H1 (cell line): ENCODE results near the gene TSPAN8. TPM values are rescaled to one million over a fixed set of nuclear protein-coding genes. Genes with fewer than 3 reads are reported as not detected.

Experiments
- CTCF ChIA-PET: fragments of 300-600 bp; sonication (Branson Sonifier 250); formaldehyde crosslinking; loops from one replicate; lab custom pipeline; 2021; ENCODE audit not compliant: partially characterized antibody; lab: Charles Lee
- POLR2A ChIA-PET: fragments of 300-600 bp; sonication (Branson Sonifier 250); formaldehyde crosslinking; loops from one replicate; lab custom pipeline; 2021; ENCODE audit warnings: inconsistent platforms; ENCODE audit not compliant: partially characterized antibody; lab: Charles Lee
- DNase-seq, 2 experiments: peaks; one replicate each; pipeline versions ENCODE4 v3.0.0 to v3.0.0-alpha.2; 2010 to 2022; ENCODE audit warnings: low spot score in 2 of 2, low read depth in 1 of 2, mixed read lengths in 1 of 2
- FAIRE-seq: peaks from 2 replicates; lab custom pipeline; 2011; peaks lifted over from hg19 to GRCh38; lab: Jason Lieb, UNC
- H2AFZ ChIP-seq: 2 replicates; pipeline ENCODE4 v1.8.1; 2012; ENCODE audit warnings: low read length, inconsistent platforms
- H2AK5ac ChIP-seq: 2 replicates; pipeline ENCODE4 v1.6.1; 2013; ENCODE audit warnings: low read depth, low read length
- H2BK120ac ChIP-seq: replicated peaks from 2 replicates; pipeline ENCODE3; 2013; ENCODE audit warnings: low read depth, low read length, inconsistent platforms
- H2BK12ac ChIP-seq: 2 replicates; pipeline ENCODE4 v1.6.1; 2013; ENCODE audit warnings: low read depth, low read length
- H2BK15ac ChIP-seq: 2 replicates; pipeline ENCODE4 v1.6.1; 2013; ENCODE audit warnings: low read length
- H2BK20ac ChIP-seq: 2 replicates; pipeline ENCODE4 v1.6.1; 2013; ENCODE audit warnings: low read length
- H2BK5ac ChIP-seq: 2 replicates; pipeline ENCODE4 v1.6.1; 2013; ENCODE audit warnings: low read depth, low read length
- H3K14ac ChIP-seq: 2 replicates; pipeline ENCODE4 v1.6.1; 2013; ENCODE audit warnings: inconsistent platforms; ENCODE audit not compliant: insufficient read length
- H3K18ac ChIP-seq: 2 replicates; pipeline ENCODE4 v1.6.1; 2013; ENCODE audit warnings: low read length; ENCODE audit errors: extremely low read depth
- H3K23ac ChIP-seq: 2 replicates; pipeline ENCODE4 v1.6.1; 2013; ENCODE audit warnings: inconsistent platforms; ENCODE audit not compliant: insufficient read length
- H3K23me2 ChIP-seq: 2 replicates; pipeline ENCODE4 v1.6.1; 2013; ENCODE audit warnings: low read depth, low read length
- H3K27ac ChIP-seq: 2 replicates; pipeline ENCODE4 v1.6.1; 2011; ENCODE audit warnings: low read depth, low read length, inconsistent platforms
- H3K27me3 ChIP-seq, 4 experiments: replicated peaks in 1 of 4; 1 replicate in 1 of 4; 2 replicates in 3 of 4; pipeline versions ENCODE4 v1.6.1 to v1.8.1; 2011 to 2013; ENCODE audit warnings: low read length in 3 of 4, mild to moderate bottlenecking in 3 of 4, inconsistent platforms in 2 of 4, mixed read lengths in 2 of 4, moderate library complexity in 1 of 4; ENCODE audit not compliant: control insufficient read depth in 3 of 4, insufficient read depth in 3 of 4; ENCODE audit errors: extremely low read depth in 1 of 4
- H3K36me3 ChIP-seq, 4 experiments: 2 replicates each; pipeline versions ENCODE4 v1.6.1 to v1.8.1; 2011 to 2013; ENCODE audit warnings: mild to moderate bottlenecking in 4 of 4, low read length in 3 of 4, moderate library complexity in 2 of 4, control low read depth in 1 of 4, inconsistent platforms in 1 of 4; ENCODE audit not compliant: insufficient read depth in 4 of 4, control insufficient read depth in 2 of 4
- H3K4ac ChIP-seq: replicated peaks from 2 replicates; pipeline ENCODE3; 2013; ENCODE audit warnings: low read length, low read depth, mixed read lengths, inconsistent platforms; ENCODE audit not compliant: insufficient read length
- H3K4me1 ChIP-seq, 4 experiments: replicated peaks in 1 of 4; 1 replicate in 1 of 4; 2 replicates in 3 of 4; pipeline versions ENCODE4 v1.6.1 to v1.8.1; 2011 to 2013; ENCODE audit warnings: low read length in 3 of 4, inconsistent platforms in 2 of 4, mixed read lengths in 1 of 4; ENCODE audit not compliant: insufficient read depth in 4 of 4, control insufficient read depth in 3 of 4
- H3K4me2 ChIP-seq, 2 experiments: 2 replicates each; pipeline versions ENCODE4 v1.6.1 to v1.8.1; 2011 to 2013; ENCODE audit warnings: low read depth in 2 of 2, low read length in 2 of 2, control low read depth in 1 of 2, inconsistent platforms in 1 of 2, mild to moderate bottlenecking in 1 of 2; ENCODE audit not compliant: insufficient read depth in 1 of 2
- H3K4me3 ChIP-seq, 4 experiments: fragments of 200-600, 300-600 bp in 1 of 4; sonication (generic), shearing (Covaris generic), sonication (Bioruptor Twin) in 1 of 4; 2 replicates each; pipeline versions ENCODE4 v1.5.1 to v1.8.1; 2011 to 2016; ENCODE audit warnings: low read length in 4 of 4, low read depth in 3 of 4, control low read depth in 2 of 4, inconsistent platforms in 2 of 4, mild to moderate bottlenecking in 2 of 4, mixed read lengths in 1 of 4, moderate library complexity in 1 of 4; ENCODE audit not compliant: insufficient read depth in 2 of 4; ENCODE audit errors: extremely low read depth in 1 of 4
- H3K56ac ChIP-seq: replicated peaks from 2 replicates; pipeline ENCODE3; 2013; ENCODE audit warnings: low read depth, mild to moderate bottlenecking, mixed read lengths, low read length, inconsistent platforms; ENCODE audit not compliant: insufficient read length
- H3K79me1 ChIP-seq: 2 replicates; pipeline ENCODE4 v1.6.1; 2013; ENCODE audit warnings: low read depth, low read length, control low read depth
- H3K79me2 ChIP-seq, 2 experiments: 2 replicates each; pipeline versions ENCODE4 v1.6.1 to v1.8.1; 2012 to 2013; ENCODE audit warnings: low read length in 2 of 2, mild to moderate bottlenecking in 2 of 2, inconsistent platforms in 1 of 2; ENCODE audit not compliant: insufficient read depth in 2 of 2, control insufficient read depth in 1 of 2
- H3K9ac ChIP-seq, 4 experiments: replicated peaks in 1 of 4; 1 replicate in 1 of 4; 2 replicates in 3 of 4; pipeline versions ENCODE4 v1.6.1 to v1.8.1; 2011 to 2013; ENCODE audit warnings: low read depth in 3 of 4, low read length in 3 of 4, control low read depth in 2 of 4, mild to moderate bottlenecking in 2 of 4, moderate library complexity in 2 of 4, inconsistent platforms in 1 of 4; ENCODE audit errors: extremely low read depth in 1 of 4
- H3K9me3 ChIP-seq, 2 experiments: 2 replicates each; pipeline versions ENCODE4 v1.6.1 to v1.8.1; 2012 to 2013; ENCODE audit warnings: mild to moderate bottlenecking in 2 of 2, moderate library complexity in 2 of 2, control low read depth in 1 of 2, inconsistent platforms in 1 of 2, low read depth in 1 of 2, low read length in 1 of 2, mixed read lengths in 1 of 2; ENCODE audit not compliant: insufficient read depth in 2 of 2
- H4K20me1 ChIP-seq, 2 experiments: replicated peaks in 1 of 2; 2 replicates each; pipeline versions ENCODE3 to v1.8.1; 2011 to 2013; ENCODE audit warnings: inconsistent platforms in 2 of 2, low read length in 2 of 2, mild to moderate bottlenecking in 1 of 2; ENCODE audit not compliant: insufficient read depth in 2 of 2, control insufficient read depth in 1 of 2
- H4K5ac ChIP-seq: 2 replicates; pipeline ENCODE4 v1.6.1; 2013; ENCODE audit warnings: low read length, low read depth, mixed read lengths, inconsistent platforms; ENCODE audit not compliant: insufficient read length
- H4K8ac ChIP-seq: 2 replicates; pipeline ENCODE4 v1.8.0; 2013; ENCODE audit warnings: mild to moderate bottlenecking, moderate library complexity, low read length, inconsistent platforms; ENCODE audit not compliant: insufficient read depth; ENCODE audit errors: extremely low read depth
- H4K91ac ChIP-seq: replicated peaks from 2 replicates; pipeline ENCODE3; 2013; ENCODE audit warnings: low read length, mixed read lengths, inconsistent platforms; ENCODE audit not compliant: insufficient read length
- CBX8 ChIP-seq: fragments of 300-800, 300-1000 bp; sonication (generic); IDR thresholded peaks from 2 replicates; pipeline ENCODE4 v1.7.1; 2016; ENCODE audit warnings: low read depth, low read length, borderline replicate concordance
- CHD2 ChIP-seq: IDR thresholded peaks from 2 replicates; pipeline ENCODE4 v1.6.1; 2012; ENCODE audit warnings: low read length, improper control_type of control experiment
- CREB1 ChIP-seq: IDR thresholded peaks from 2 replicates; pipeline ENCODE4 v1.6.1; 2012; ENCODE audit warnings: inconsistent platforms
- CTBP2 ChIP-seq: IDR thresholded peaks from 2 replicates; pipeline ENCODE4 v1.7.0; 2011; ENCODE audit warnings: borderline replicate concordance, mild to moderate bottlenecking, moderate library complexity, mixed read lengths, low read length; ENCODE audit not compliant: insufficient read depth, insufficient read length
- GABPA ChIP-seq: IDR thresholded peaks from 2 replicates; pipeline ENCODE4 v1.6.1; 2011; ENCODE audit warnings: mild to moderate bottlenecking, low read length, moderate library complexity, borderline replicate concordance; ENCODE audit not compliant: insufficient read depth
- KDM5A ChIP-seq: fragments of 200-600 bp; IDR thresholded peaks from 2 replicates; pipeline ENCODE4 v1.7.1; 2012; ENCODE audit warnings: mild to moderate bottlenecking, low read length, inconsistent platforms, mixed read lengths
- POLR2AphosphoS5 ChIP-seq: IDR thresholded peaks from 2 replicates; pipeline ENCODE4 v1.6.1; 2011; ENCODE audit warnings: low read depth, low read length
- SIN3A ChIP-seq, 2 experiments: IDR thresholded peaks in 1 of 2; conservative IDR thresholded peaks in 1 of 2; 2 replicates each; pipeline ENCODE4 v1.6.1; 2011 to 2012; ENCODE audit warnings: low read length in 2 of 2, improper control_type of control experiment in 1 of 2, low read depth in 1 of 2, mild to moderate bottlenecking in 1 of 2
- SIX5 ChIP-seq: IDR thresholded peaks from 2 replicates; pipeline ENCODE4 v1.6.1; 2011; ENCODE audit warnings: mild to moderate bottlenecking, low read depth, low read length
- SRF ChIP-seq: IDR thresholded peaks from 2 replicates; pipeline ENCODE4 v1.6.1; 2011; ENCODE audit warnings: mild to moderate bottlenecking, low read depth, low read length, moderate library complexity
- ZNF274 ChIP-seq: IDR thresholded peaks from 2 replicates; pipeline ENCODE4 v1.7.0; 2012; ENCODE audit warnings: low read length, borderline replicate concordance; ENCODE audit errors: extremely low read depth
- WGBS, 2 experiments: shearing (Covaris generic) in 1 of 2; methylation state at CpG; one replicate each; pipeline versions ENCODE4 v1.1.6 to v1.1.7; 2013 to 2015; ENCODE audit warnings: low lambda C conversion rate in 2 of 2, mixed read lengths in 2 of 2, inconsistent platforms in 1 of 2, low coverage in 1 of 2, missing lambda C conversion rate in 1 of 2; ENCODE audit not compliant: insufficient replicate concordance in 2 of 2, insufficient coverage in 1 of 2, insufficient read length in 1 of 2; ENCODE audit errors: extremely low coverage in 1 of 2, missing lambda C conversion rate in 1 of 2; 5-methylcytosine and 5-hydroxymethylcytosine counted together
- polyA plus RNA-seq, 7 experiments: library from polyadenylated mRNA; depleted of rRNA in 3 of 7; stranded (reverse) in 5 of 7; unstranded in 2 of 7; fragments of >200 nt in 5 of 7; fragments of 200-250 nt in 2 of 7; gene quantifications; 1 replicate in 5 of 7; 2 replicates in 1 of 7; 4 replicates in 1 of 7; pipeline versions ENCODE4 v1.2.1 to v1.2.3, GENCODE V29; 2011 to 2013; ENCODE audit warnings: missing spikeins in 2 of 7, mixed read lengths in 2 of 7
- total RNA-seq: library from RNA; stranded (reverse); fragmentation: NEBNext Ultra II Directional; extraction: Animal tissue kit (Norgen Biotek cat#: 25700); gene quantifications from 2 replicates; pipeline ENCODE4 v1.2.1, GENCODE V29; 2021
- TF ChIP-seq, protein P1 (sequence below): IDR thresholded peaks from 2 replicates; pipeline ENCODE4 v1.6.1; 2012; ENCODE audit warnings: inconsistent platforms

Gene TSPAN8
- total and polyA plus RNA-seq, 2 of the 8 experiments (the other 6 are each of a cell fraction or from before 2014, with no cell fraction given), result not detected

DNA sequence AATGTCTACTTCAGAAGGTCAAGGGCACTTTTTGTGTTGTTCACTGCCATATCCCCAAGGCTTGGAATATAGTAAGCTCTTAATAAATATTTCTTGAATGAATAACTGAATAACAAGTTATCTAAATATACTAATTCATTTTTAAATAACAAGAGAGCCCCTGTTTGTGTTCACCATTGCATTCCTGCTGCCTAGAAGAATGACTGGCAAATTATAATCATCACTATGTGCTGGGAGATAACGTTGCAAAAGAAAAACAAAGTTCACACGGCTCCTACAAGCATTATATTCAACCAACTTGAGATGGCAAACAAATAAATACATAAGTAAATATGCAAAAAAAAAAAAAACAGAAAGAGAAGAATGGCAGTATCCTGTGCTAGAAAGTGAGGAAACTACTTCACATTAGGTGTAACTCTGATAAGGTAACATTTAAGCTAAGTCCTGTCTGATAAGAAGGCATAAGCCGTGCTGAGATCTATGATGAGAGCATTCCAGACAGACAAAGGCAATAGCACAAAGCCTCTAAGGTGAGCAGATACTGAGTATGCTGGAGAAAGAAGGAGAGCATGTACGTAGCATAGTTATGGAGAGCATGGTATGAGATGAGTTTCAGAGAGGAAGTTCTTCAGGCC lies 9.2 kb upstream of the TSPAN8 start:
- H3K56ac ChIP-seq, result no peak overlapping the region
- H3K4me3 ChIP-seq, result no peak overlapping the region
- no peaks in the 10 kb centered on the region for H4K20me1 ChIP-seq
- H2BK20ac ChIP-seq, result no peak overlapping the region
- no peak overlapping the region for H4K91ac ChIP-seq
- H2BK5ac ChIP-seq, result no peak overlapping the region
- no peak overlapping the region for H2AK5ac ChIP-seq
- H3K4me1 ChIP-seq, result no peaks in the 10 kb centered on the region
- H4K8ac ChIP-seq, result no peak overlapping the region
- H2BK120ac ChIP-seq, result no peak overlapping the region
- H3K79me2 ChIP-seq, result no peaks in the 10 kb centered on the region
- H2BK15ac ChIP-seq, result no peak overlapping the region
- CTCF ChIA-PET, result interaction anchor here (1.1 kb wide), 1 partner anchor 224 kb away, joined by 3 read pairs; no protein-coding TSS in a partner anchor
- H3K79me1 ChIP-seq, result no peaks in the 10 kb centered on the region
- DNase-seq (no peak), FAIRE-seq (no peak)
- H3K14ac ChIP-seq, result no peak overlapping the region
- H3K23ac ChIP-seq, result no peak overlapping the region
- no peak overlapping the region for H3K9ac ChIP-seq
- peaks cover 3 to 8% of the 10 kb centered on the region in 2 experiments; a peak in 2 of 4 replicates for H3K9me3 ChIP-seq
- no peak overlapping the region for H4K5ac ChIP-seq
- no peak overlapping the region for H2BK12ac ChIP-seq
- 96% methylated on average over 4 of the region's 4 CpGs; no CpG with 5 or more reads in 1 of the 2 experiments for WGBS, 2 experiments
- no peak overlapping the region for H3K4me2 ChIP-seq
- H2AFZ ChIP-seq, result no peak overlapping the region
- H3K36me3 ChIP-seq, result peaks cover 0 to 4% (median 0%) of the 10 kb centered on the region in 4 experiments; a peak in 2 of 8 replicates
- H3K27me3 ChIP-seq, result no peaks in the 10 kb centered on the region
- POLR2A ChIA-PET, result no interaction called here
- H3K18ac ChIP-seq, result no peak overlapping the region
- H3K4ac ChIP-seq, result no peak overlapping the region
- no peaks in the 10 kb centered on the region; the same call in 1 of the 2 replicates for H3K23me2 ChIP-seq
- no peak for TF ChIP-seq CBX8
- TF ChIP-seq CREB1, result no peak
- TF ChIP-seq SRF, result no peak
- no peak for TF ChIP-seq ZNF274
- TF ChIP-seq SIN3A (conservative IDR thresholded peaks at IDR 0.05 in 1 of 2, IDR thresholded peaks at IDR 0.05 in 1 of 2; ENCODE audit: low read depth in 1 of 2, low read length in 2 of 2), result no peak
- TF ChIP-seq GABPA, result no peak
- no peak for TF ChIP-seq SIX5
- no peak for TF ChIP-seq POLR2AphosphoS5
- no peak for TF ChIP-seq CTBP2
- TF ChIP-seq KDM5A, result no peak
- TF ChIP-seq, protein P1, sequence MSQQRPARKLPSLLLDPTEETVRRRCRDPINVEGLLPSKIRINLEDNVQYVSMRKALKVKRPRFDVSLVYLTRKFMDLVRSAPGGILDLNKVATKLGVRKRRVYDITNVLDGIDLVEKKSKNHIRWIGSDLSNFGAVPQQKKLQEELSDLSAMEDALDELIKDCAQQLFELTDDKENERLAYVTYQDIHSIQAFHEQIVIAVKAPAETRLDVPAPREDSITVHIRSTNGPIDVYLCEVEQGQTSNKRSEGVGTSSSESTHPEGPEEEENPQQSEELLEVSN, result no peak
- TF ChIP-seq CHD2, result no peak
- TF ChIP-seq, all 59 proteins: peak for 0
- H3K27ac ChIP-seq, result no peak overlapping the region
